HCT116 (cell line): ENCODE measurements around the gene MAPK1IP1L.

Source experiments
- EZH2 ChIP-seq: fragments of 200-600 bp; sonication (generic); IDR thresholded peaks from 2 replicates; pipeline ENCODE4 v1.6.1; 2017; ENCODE audit warnings: antibody characterized with exemption, mixed run types
- POLR2AphosphoS5 ChIP-seq: IDR thresholded peaks from 2 replicates; pipeline ENCODE4 v1.6.1; 2011; ENCODE audit warnings: mild to moderate bottlenecking, low read depth, low read length, moderate library complexity

DNA sequence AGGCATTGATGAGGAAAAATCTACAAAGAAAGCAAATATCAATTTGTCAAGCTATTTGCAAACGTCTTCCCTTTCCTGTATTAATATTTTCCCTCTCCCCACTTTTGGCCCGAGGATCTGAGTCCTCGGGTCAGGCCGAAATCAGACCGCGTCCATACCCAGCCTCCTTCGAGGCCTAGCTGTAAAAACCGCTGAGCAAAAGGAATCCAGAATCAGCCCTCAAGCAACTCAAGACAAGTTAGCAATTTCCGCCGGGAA, 353 bp upstream of the MAPK1IP1L start:
- TF ChIP-seq EZH2 (no peak), POLR2AphosphoS5 (no peak)
